Naive B cell (primary cell): Measurements from ENCODE around the gene EGFLAM. TPM values are rescaled to one million over a fixed set of nuclear protein-coding genes. Genes with fewer than 3 reads are reported as not detected.
A peak's percentile ranks its signal among the peaks of the same experiment; 100 is the strongest.

ENCODE experiments used
- ATAC-seq, 2 donors: fragments of 150-1000 bp; cut with Tn5 transposase; 2 replicates each; pipeline ENCODE4 v1.10.0; 2021; ENCODE audit warnings: low read depth in 2 of 2, mild to moderate bottlenecking in 2 of 2, moderate library complexity in 2 of 2
- DNase-seq: peaks from one replicate; pipeline ENCODE4 v3.0.0; 2022
- H3K27ac Mint-ChIP-seq, 6 donors: one replicate each; pipeline ENCODE4 v1.8.0; 2020 to 2022; ENCODE audit warnings: mild to moderate bottlenecking in 6 of 6, mixed read lengths in 6 of 6, moderate library complexity in 5 of 6, inconsistent platforms in 2 of 6
- H3K27me3 Mint-ChIP-seq, 3 donors: one replicate each; pipeline ENCODE4 v1.8.0; 2021 to 2022; ENCODE audit warnings: mixed read lengths in 3 of 3, mild to moderate bottlenecking in 1 of 3
- H3K36me3 Mint-ChIP-seq, 2 donors: one replicate each; pipeline ENCODE4 v1.8.0; 2020 to 2022; ENCODE audit warnings: mixed read lengths in 2 of 2, inconsistent platforms in 1 of 2, mild to moderate bottlenecking in 1 of 2
- H3K4me1 Mint-ChIP-seq, 3 donors: one replicate each; pipeline ENCODE4 v1.8.0; 2020 to 2022; ENCODE audit warnings: mixed read lengths in 3 of 3, inconsistent platforms in 1 of 3, mild to moderate bottlenecking in 1 of 3, moderate library complexity in 1 of 3
- H3K4me3 Mint-ChIP-seq, 8 donors: one replicate each; pipeline ENCODE4 v1.8.0; 2020 to 2022; ENCODE audit warnings: mild to moderate bottlenecking in 8 of 8, mixed read lengths in 8 of 8, moderate library complexity in 8 of 8, inconsistent platforms in 2 of 8
- H3K9me3 Mint-ChIP-seq, 7 donors: one replicate each; pipeline ENCODE4 v1.8.0; 2020 to 2022; ENCODE audit warnings: mixed read lengths in 7 of 7, mild to moderate bottlenecking in 5 of 7, inconsistent platforms in 2 of 7, moderate library complexity in 1 of 7
- polyA plus RNA-seq, 6 donors: library from polyadenylated mRNA; unstranded; fragments of 300-500 nt; fragmentation: Illumina TruSeq; gene quantifications; one replicate each; pipeline ENCODE4 v1.2.3, GENCODE V29; 2021; ENCODE audit warnings: low read depth in 6 of 6

Gene EGFLAM
- polyA plus RNA-seq, 6 donors from 2014 or later = not detected

DNA sequence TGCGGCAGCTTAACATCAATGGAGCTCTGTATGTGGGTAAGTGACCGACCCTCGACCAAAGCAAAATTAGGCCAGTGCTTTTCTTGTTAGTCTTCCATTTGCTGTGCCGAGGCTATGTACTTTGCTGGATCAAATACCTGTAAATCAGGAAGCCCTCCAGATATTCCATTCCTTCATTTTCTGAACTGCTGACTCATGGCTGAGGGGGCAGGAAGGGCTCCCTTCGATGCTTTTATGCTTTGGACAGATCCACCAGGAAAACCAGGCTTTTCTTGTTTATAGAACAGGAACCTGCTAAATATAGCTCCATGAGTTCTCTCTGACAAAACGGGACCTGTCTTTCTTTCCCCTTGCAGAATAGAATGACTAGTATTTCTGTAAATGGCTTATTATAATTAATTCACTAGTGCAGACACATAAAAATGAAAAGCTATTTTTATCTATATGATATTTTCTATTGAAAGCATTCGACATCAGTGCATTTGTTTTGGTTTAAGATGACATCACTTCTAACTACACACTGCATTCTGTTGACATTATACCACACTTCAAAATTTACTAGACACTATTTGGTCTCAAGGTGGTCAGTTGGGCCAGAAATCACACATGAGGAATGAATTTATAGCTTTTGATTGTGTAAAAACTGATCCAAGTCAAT, 204.7 kb downstream of the EGFLAM start:
- Mint-ChIP-seq H3K27ac (no peak overlapping the region), H3K9me3 (peaks cover 3 to 22% (median 10%) of the 10 kb centered on the region in 7 donors), H3K4me1 (no peaks in the 10 kb centered on the region), H3K4me3 (no peak overlapping the region), H3K27me3 (peaks cover 35 to 47% (median 39%) of the 10 kb centered on the region in 3 donors), H3K36me3 (peaks cover 5 to 24% of the 10 kb centered on the region in 2 donors)
- no peak for ATAC-seq
- DNase-seq = no peak

- Mint-ChIP-seq H3K4me1 (no peaks in the 10 kb centered on the region), H3K27me3 (peaks cover 32 to 47% (median 37%) of the 10 kb centered on the region in 3 donors), H3K4me3 (no peak overlapping the region), H3K36me3 (peaks cover 5 to 24% of the 10 kb centered on the region in 2 donors), H3K9me3 (peaks cover 3 to 22% (median 10%) of the 10 kb centered on the region in 7 donors), H3K27ac (no peak overlapping the region)
- no peak for DNase-seq
- no peak for ATAC-seq
Measured at GRCh38 chr5:38463634-38464521, 205.5 kb downstream of the EGFLAM start.

DNA sequence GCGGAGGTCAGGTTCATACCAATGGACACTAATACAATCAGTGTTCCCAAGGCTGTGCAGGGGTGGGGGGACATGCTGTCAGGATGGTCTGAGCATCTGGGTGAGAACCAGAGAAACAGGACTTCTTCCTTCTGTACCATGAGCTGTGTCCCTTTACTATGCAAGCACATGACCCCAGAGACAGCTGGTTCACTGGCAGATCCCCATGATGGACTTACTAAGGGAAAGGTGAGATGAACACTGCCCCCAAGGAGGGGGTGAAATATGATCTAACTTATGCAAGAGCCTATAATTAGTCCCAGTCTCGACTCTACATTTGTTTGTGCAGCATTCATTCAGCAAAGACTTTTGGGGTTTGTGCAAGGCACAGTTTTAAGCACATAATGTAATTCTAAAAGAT, 206.7 kb downstream of the EGFLAM start:
- Mint-ChIP-seq H3K27me3 (peaks cover 24 to 50% (median 34%) of the 10 kb centered on the region in 3 donors), H3K27ac (no peak overlapping the region), H3K4me3 (no peak overlapping the region), H3K36me3 (peaks cover 0 to 17% of the 10 kb centered on the region in 2 donors), H3K4me1 (no peaks in the 10 kb centered on the region), H3K9me3 (peaks cover 2 to 13% (median 9%) of the 10 kb centered on the region in 7 donors)
- DNase-seq = no peak
- ATAC-seq = no peak

DNA sequence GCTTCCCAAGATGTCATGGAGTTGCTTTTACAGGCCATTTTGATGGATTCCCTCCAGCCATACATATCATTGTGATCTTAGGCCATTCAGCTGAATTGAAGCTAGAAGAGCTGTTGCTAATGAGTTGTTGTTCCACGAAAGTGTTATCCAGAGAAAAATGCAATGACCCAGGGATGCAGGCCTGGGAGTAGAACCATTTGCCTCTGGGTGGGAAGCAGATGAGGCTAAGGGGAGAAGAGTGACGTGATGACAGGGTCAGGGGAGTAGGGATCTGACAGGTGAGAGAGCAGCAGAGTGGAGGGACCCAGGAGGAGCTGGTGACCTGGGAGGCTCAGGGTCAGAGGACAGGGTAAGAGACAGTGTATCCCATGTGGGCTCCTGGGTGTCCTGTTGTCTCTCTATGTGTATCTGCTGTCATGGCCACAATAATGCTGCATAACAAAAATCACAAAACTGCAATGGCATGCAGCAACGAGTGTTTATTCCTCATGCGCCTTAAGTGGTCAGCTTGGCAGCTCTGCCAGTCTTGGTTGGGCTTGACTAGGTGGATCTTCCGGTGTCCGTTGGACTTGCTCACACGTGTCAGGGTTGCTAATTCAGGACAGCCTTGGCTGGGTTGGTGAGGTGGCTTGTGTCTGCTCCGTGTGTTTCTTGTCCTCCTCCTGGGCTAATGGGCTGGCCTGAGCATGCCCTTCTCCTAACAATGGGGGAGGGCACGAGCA, 207.5 kb downstream of the EGFLAM start:
- ATAC-seq = no peak
- peaks cover 0 to 9% of the 10 kb centered on the region in 2 donors for H3K36me3 Mint-ChIP-seq
- no peak overlapping the region for H3K27ac Mint-ChIP-seq
- peaks cover 21 to 49% (median 30%) of the 10 kb centered on the region in 3 donors for H3K27me3 Mint-ChIP-seq
- H3K9me3 Mint-ChIP-seq = peaks cover 2 to 9% (median 6%) of the 10 kb centered on the region in 7 donors
- DNase-seq = no peak
- no peaks in the 10 kb centered on the region for H3K4me1 Mint-ChIP-seq
- peak overlapping the region in 1 of 8 donors; percentile 52 for H3K4me3 Mint-ChIP-seq

GRCh38 chr5:38466424-38467189, 208.2 kb downstream of the EGFLAM start:
- Mint-ChIP-seq H3K36me3 (peaks cover 0 to 8% of the 10 kb centered on the region in 2 donors), H3K27me3 (peaks cover 27 to 49% (median 31%) of the 10 kb centered on the region in 3 donors), H3K4me1 (no peaks in the 10 kb centered on the region), H3K4me3 (peak overlapping the region in 1 of 8 donors; percentile 52), H3K9me3 (peaks cover 2 to 6% (median 6%) of the 10 kb centered on the region in 7 donors), H3K27ac (no peak overlapping the region)
- DNase-seq = no peak
- no peak for ATAC-seq

GRCh38 chr5:38467353-38468040, 209.1 kb downstream of the EGFLAM start:
- peaks cover 0 to 3% of the 10 kb centered on the region in 2 donors for H3K36me3 Mint-ChIP-seq
- H3K27me3 Mint-ChIP-seq = peaks cover 27 to 50% (median 40%) of the 10 kb centered on the region in 3 donors
- no peak overlapping the region for H3K4me3 Mint-ChIP-seq
- DNase-seq (no peak), ATAC-seq (no peak)
- no peaks in the 10 kb centered on the region for H3K4me1 Mint-ChIP-seq
- no peak overlapping the region for H3K27ac Mint-ChIP-seq
- peaks cover under 1 to 5% (median 2%) of the 10 kb centered on the region in 7 donors for H3K9me3 Mint-ChIP-seq

- DNase-seq (no peak), ATAC-seq (no peak)
- Mint-ChIP-seq H3K27me3 (peaks cover 30 to 49% (median 48%) of the 10 kb centered on the region in 3 donors), H3K4me3 (no peak overlapping the region), H3K27ac (no peak overlapping the region), H3K4me1 (no peaks in the 10 kb centered on the region), H3K9me3 (peaks cover 0 to 5% (median 0%) of the 10 kb centered on the region in 7 donors), H3K36me3 (no peaks in the 10 kb centered on the region)
Measured at GRCh38 chr5:38468202-38468673, 209.9 kb downstream of the EGFLAM start.

GRCh38 chr5:38468978-38469706, 210.8 kb downstream of the EGFLAM start:
- H3K4me3 Mint-ChIP-seq = no peak overlapping the region
- no peak for DNase-seq
- no peaks in the 10 kb centered on the region for H3K4me1 Mint-ChIP-seq
- H3K27ac Mint-ChIP-seq = no peak overlapping the region
- peaks cover 0 to 5% (median 0%) of the 10 kb centered on the region in 7 donors for H3K9me3 Mint-ChIP-seq
- H3K36me3 Mint-ChIP-seq = no peaks in the 10 kb centered on the region
- ATAC-seq = no peak
- peaks cover 39 to 54% (median 53%) of the 10 kb centered on the region in 3 donors for H3K27me3 Mint-ChIP-seq

- no peaks in the 10 kb centered on the region for H3K36me3 Mint-ChIP-seq
- no peaks in the 10 kb centered on the region for H3K4me1 Mint-ChIP-seq
- peaks cover 45 to 61% (median 54%) of the 10 kb centered on the region in 3 donors for H3K27me3 Mint-ChIP-seq
- ATAC-seq (no peak), DNase-seq (no peak)
- H3K4me3 Mint-ChIP-seq = no peak overlapping the region
- H3K27ac Mint-ChIP-seq = no peak overlapping the region
- peaks cover 0 to 5% (median 0%) of the 10 kb centered on the region in 7 donors for H3K9me3 Mint-ChIP-seq
Measured at GRCh38 chr5:38469707-38470267, 211.4 kb downstream of the EGFLAM start.

DNA sequence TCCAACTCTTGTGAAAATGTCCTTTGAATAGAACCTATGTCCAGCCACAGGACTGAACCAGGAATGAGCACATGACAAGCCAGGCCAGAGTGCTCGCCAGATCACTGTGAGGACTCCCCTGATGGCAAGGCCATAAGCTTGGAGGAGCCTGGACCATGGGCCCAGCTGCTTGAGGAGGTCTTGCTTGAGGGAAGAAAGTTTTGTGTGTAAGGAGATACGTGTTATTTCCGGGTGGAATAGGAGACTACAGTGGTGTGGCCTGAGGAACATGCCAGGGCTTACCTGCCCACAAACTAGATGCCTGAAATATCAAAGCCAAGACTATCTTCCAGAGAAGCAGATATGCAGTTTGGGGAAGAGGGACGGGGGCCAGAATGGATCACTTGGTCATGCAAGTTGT, 213.3 kb downstream of the EGFLAM start:
- no peak overlapping the region for H3K27ac Mint-ChIP-seq
- H3K4me1 Mint-ChIP-seq = no peaks in the 10 kb centered on the region
- peaks cover 51 to 63% (median 60%) of the 10 kb centered on the region in 3 donors for H3K27me3 Mint-ChIP-seq
- H3K9me3 Mint-ChIP-seq = peaks cover 0 to 5% (median 0%) of the 10 kb centered on the region in 7 donors
- H3K36me3 Mint-ChIP-seq = no peaks in the 10 kb centered on the region
- no peak overlapping the region for H3K4me3 Mint-ChIP-seq
- no peak for DNase-seq
- no peak for ATAC-seq

DNA sequence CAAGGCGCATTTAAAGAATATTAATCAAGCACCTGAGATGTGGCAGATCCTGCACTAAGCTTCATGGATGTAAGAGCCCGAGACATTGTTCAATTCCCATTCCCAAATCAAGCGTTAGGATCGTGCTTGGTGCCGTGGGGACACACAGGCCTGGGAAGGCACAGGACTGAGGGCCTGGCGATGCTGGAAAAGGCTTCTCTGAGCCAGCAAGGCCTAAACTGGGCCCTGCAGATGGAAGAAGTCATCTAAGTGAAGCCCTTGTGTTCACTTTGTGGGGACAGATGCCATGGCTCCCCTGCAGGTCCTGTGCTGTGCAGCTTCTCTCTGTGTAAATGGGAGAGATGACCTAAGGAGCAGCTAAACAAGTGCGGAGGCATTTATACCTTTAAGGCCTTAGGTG, 214.2 kb downstream of the EGFLAM start:
- no peak overlapping the region for H3K27ac Mint-ChIP-seq
- no peaks in the 10 kb centered on the region for H3K36me3 Mint-ChIP-seq
- ATAC-seq = no peak

More for the DNA sequence above, 214.2 kb downstream of the EGFLAM start:
- Mint-ChIP-seq H3K27me3 (peaks cover 53 to 68% (median 68%) of the 10 kb centered on the region in 3 donors), H3K9me3 (peaks cover 0 to 5% (median 0%) of the 10 kb centered on the region in 7 donors), H3K4me3 (no peak overlapping the region), H3K4me1 (no peaks in the 10 kb centered on the region)
- DNase-seq = no peak
